Measurements from ENCODE around the gene DDX10. TPM values are rescaled to one million over a fixed set of nuclear protein-coding genes. Genes with fewer than 3 reads are reported as not detected.

The DDX10 gene
- total and polyA plus RNA-seq, 9 of the 15 experiments (the other 6 are each of a cell fraction or from before 2014, with no cell fraction given) = 33.9 to 94.6 (median 50.7) TPM

- TF ChIP-seq TFAP4 (CRISPR knock-in tag; IDR thresholded peaks at IDR 0.05; ENCODE audit: borderline replicate concordance) (peak; percentile 76), RHOXF2B (CRISPR knock-in tag; conservative IDR thresholded peaks at IDR 0.05) (no peak), TRIM24 (IDR thresholded peaks at IDR 0.05) (no peak), C11orf30 (IDR thresholded peaks at IDR 0.05; ENCODE audit: low read depth) (peak; percentile 63), ZNF395 (CRISPR knock-in tag; IDR thresholded peaks at IDR 0.05) (peak; percentile 92), TOE1 (IDR thresholded peaks at IDR 0.05; ENCODE audit: borderline replicate concordance) (0 out of 2 replicates have a peak, but pooled peaks have one; percentile 20), TOE1 (CRISPR knock-in tag; IDR thresholded peaks at IDR 0.05; ENCODE audit: borderline replicate concordance, low read depth) (no peak), REST (IDR thresholded peaks at IDR 0.05; ENCODE audit: borderline replicate concordance) (no peak; the same call in 1 of the 2 replicates), REST (CRISPR knock-in tag; IDR thresholded peaks at IDR 0.05; ENCODE audit: low read depth) (0 out of 2 replicates have a peak, but pooled peaks have one; percentile 34), HMG20A (CRISPR knock-in tag; conservative IDR thresholded peaks at IDR 0.05) (no peak), HLTF (IDR thresholded peaks at IDR 0.05) (no peak), L3MBTL2 (IDR thresholded peaks at IDR 0.05) (peak; percentile 73), ZNF639 (CRISPR knock-in tag; conservative IDR thresholded peaks at IDR 0.05 in 1 of 2, IDR thresholded peaks at IDR 0.05 in 1 of 2) (0 out of 4 replicates have a peak, but pooled peaks of 1 of the 2 experiments have one; percentile 42), ELF1 (tag; IDR thresholded peaks at IDR 0.05) (peak; percentile 58; the same call in 1 of the 2 replicates), ZNF324 (CRISPR knock-in tag; IDR thresholded peaks at IDR 0.05) (peak; percentile 34; the same call in 1 of the 2 replicates), DNMT1 (IDR thresholded peaks at IDR 0.05) (no peak)
Measured at GRCh38 chr11:108664730-108665525, at the start of gene DDX10 (continued).
